ENCODE results near the gene PLEKHA7. TPM values are rescaled to one million over a fixed set of nuclear protein-coding genes. Genes with fewer than 3 reads are reported as not detected.

PLEKHA7 gene
- total and polyA plus RNA-seq, 2 donors from 2014 or later: 24.4 to 65.7 TPM

GRCh38 chr11:16804104-16804947, 209.9 kb downstream of the PLEKHA7 start:
- TF ChIP-seq CTCF (IDR thresholded peaks at IDR 0.05; ENCODE audit: borderline replicate concordance, extremely low read depth, insufficient read depth): no peak
- Histone ChIP-seq H3K27me3 (ENCODE audit: control insufficient read depth, insufficient read depth, low read length) (no peaks in the 10 kb centered on the region), H3K27ac (ENCODE audit: low read depth in 2 of 2, low read length in 2 of 2) (peak overlapping the region in 1 of 2 donors; percentile 34), H3K4me1 (ENCODE audit: control insufficient read depth in 2 of 3, insufficient read depth in 2 of 3, low read depth in 1 of 3, low read length in 3 of 3) (peaks cover 0 to 12% (median 0%) of the 10 kb centered on the region in 3 donors), H3K9ac (ENCODE audit: low read length in 3 of 3) (no peak overlapping the region), H3K4me3 (ENCODE audit: low read length in 3 of 3) (no peak overlapping the region), H3K9me3 (ENCODE audit: control insufficient read depth in 2 of 3, insufficient read depth in 1 of 3, low read length in 3 of 3) (no peaks in the 10 kb centered on the region), H3K36me3 (ENCODE audit: control insufficient read depth in 2 of 3, insufficient read depth in 3 of 3, low read length in 3 of 3) (peaks cover 0 to 21% (median 3%) of the 10 kb centered on the region in 3 donors)
- FAIRE-seq (no peak), DNase-seq (peak in 1 of 5 donors; percentile 22)
- intact Hi-C loops (cut with DNase I): no loop called here

GRCh38 chr11:16801288-16801980, 212.8 kb downstream of the PLEKHA7 start:
- FAIRE-seq (no peak), DNase-seq (no peak)
- no peak for TF ChIP-seq CTCF (IDR thresholded peaks at IDR 0.05; ENCODE audit: borderline replicate concordance, extremely low read depth, insufficient read depth)
- no peak overlapping the region for H3K4me3 ChIP-seq (ENCODE audit: low read length in 3 of 3)
- H3K9me3 ChIP-seq (ENCODE audit: control insufficient read depth in 2 of 3, insufficient read depth in 1 of 3, low read length in 3 of 3): no peaks in the 10 kb centered on the region
- intact Hi-C loops (cut with DNase I): no loop called here
- H3K27ac ChIP-seq (ENCODE audit: low read depth in 2 of 2, low read length in 2 of 2): no peak overlapping the region
- H3K27me3 ChIP-seq (ENCODE audit: control insufficient read depth, insufficient read depth, low read length): no peaks in the 10 kb centered on the region
- H3K9ac ChIP-seq (ENCODE audit: low read length in 3 of 3): no peak overlapping the region
- H3K36me3 ChIP-seq (ENCODE audit: control insufficient read depth in 2 of 3, insufficient read depth in 3 of 3, low read length in 3 of 3): peaks cover 0 to 29% (median 3%) of the 10 kb centered on the region in 3 donors
- H3K4me1 ChIP-seq (ENCODE audit: control insufficient read depth in 2 of 3, insufficient read depth in 2 of 3, low read depth in 1 of 3, low read length in 3 of 3): peaks cover 0 to 6% (median 0%) of the 10 kb centered on the region in 3 donors

- H3K27me3 ChIP-seq (ENCODE audit: control insufficient read depth, insufficient read depth, low read length): no peaks in the 10 kb centered on the region
- H3K36me3 ChIP-seq (ENCODE audit: control insufficient read depth in 2 of 3, insufficient read depth in 3 of 3, low read length in 3 of 3): peaks cover 0 to 28% (median 3%) of the 10 kb centered on the region in 3 donors
- DNase-seq (no peak), FAIRE-seq (no peak)
- no peak overlapping the region for H3K9ac ChIP-seq (ENCODE audit: low read length in 3 of 3)
- no peaks in the 10 kb centered on the region for H3K9me3 ChIP-seq (ENCODE audit: control insufficient read depth in 2 of 3, insufficient read depth in 1 of 3, low read length in 3 of 3)
- TF ChIP-seq CTCF (IDR thresholded peaks at IDR 0.05; ENCODE audit: borderline replicate concordance, extremely low read depth, insufficient read depth): no peak
- H3K4me1 ChIP-seq (ENCODE audit: control insufficient read depth in 2 of 3, insufficient read depth in 2 of 3, low read depth in 1 of 3, low read length in 3 of 3): peaks cover 0 to 6% (median 0%) of the 10 kb centered on the region in 3 donors
- no peak overlapping the region for H3K4me3 ChIP-seq (ENCODE audit: low read length in 3 of 3)
- intact Hi-C loops (cut with DNase I): no loop called here
- no peak overlapping the region for H3K27ac ChIP-seq (ENCODE audit: low read depth in 2 of 2, low read length in 2 of 2)
These were observed 213.8 kb downstream of the PLEKHA7 start for GRCh38 chr11:16800382-16800781.
